Activated CD8-positive, alpha-beta memory T cell treated with anti-CD3 and anti-CD28 coated beads for 4 hours (primary cell): ENCODE results near the gene CPNE7.

Experiments
- DNase-seq, 2 donors: peaks; one replicate each; pipeline ENCODE4 v3.0.0-alpha.2; 2020; ENCODE audit warnings: low read depth in 2 of 2

Gene CPNE7

DNA sequence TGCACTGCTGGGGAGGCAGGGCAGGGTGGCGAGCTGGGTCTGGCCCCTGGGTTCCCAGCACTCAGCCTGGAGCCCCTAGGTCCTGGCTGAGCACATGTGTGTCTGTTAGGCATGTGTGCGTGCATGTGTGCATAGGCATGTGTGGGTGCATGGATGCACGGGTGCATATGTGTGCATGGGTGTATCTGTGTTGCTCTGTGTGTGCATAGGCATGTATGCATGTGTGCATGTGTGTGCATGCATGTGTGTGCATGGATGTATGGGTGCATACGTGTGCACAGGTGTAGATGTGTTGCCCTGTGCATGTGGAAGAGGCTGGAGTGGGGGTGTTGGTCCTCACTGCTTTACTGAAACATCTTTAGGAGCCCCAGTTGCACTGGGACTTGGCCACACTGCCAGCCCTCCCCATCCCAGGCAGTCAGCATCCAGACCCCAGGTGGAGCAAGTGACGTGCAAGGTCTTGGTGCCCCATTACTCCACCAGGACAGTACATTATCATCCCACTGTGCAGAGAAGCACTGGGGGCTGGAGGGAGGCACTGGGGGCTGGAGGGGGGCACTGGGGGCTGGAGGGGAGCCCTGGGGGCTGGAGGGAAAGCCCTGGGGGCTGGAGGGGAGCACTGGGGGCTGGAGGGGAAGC lies 27.5 kb downstream of the CPNE7 start:
- DNase-seq: no peak

DNA sequence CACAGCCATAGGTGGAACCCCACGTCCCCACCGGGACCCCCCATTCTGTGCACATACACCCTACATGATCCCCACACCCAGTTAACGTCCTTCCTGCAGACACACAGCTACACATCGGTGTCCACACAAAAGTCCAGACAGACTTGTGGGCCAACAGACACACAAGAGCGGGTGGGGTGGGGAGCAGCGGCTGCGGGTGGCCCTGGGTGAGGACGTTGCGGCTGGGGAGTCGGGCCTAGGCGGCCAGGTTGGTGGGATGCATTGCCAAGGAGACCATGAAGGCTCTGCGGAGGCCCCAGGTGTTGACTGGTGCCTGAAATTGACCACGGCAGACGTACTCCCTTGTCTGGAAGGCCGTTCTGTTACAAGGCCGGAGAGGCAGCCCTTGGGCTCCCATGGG lies 29.2 kb downstream of the CPNE7 start:
- no peak for DNase-seq

DNA sequence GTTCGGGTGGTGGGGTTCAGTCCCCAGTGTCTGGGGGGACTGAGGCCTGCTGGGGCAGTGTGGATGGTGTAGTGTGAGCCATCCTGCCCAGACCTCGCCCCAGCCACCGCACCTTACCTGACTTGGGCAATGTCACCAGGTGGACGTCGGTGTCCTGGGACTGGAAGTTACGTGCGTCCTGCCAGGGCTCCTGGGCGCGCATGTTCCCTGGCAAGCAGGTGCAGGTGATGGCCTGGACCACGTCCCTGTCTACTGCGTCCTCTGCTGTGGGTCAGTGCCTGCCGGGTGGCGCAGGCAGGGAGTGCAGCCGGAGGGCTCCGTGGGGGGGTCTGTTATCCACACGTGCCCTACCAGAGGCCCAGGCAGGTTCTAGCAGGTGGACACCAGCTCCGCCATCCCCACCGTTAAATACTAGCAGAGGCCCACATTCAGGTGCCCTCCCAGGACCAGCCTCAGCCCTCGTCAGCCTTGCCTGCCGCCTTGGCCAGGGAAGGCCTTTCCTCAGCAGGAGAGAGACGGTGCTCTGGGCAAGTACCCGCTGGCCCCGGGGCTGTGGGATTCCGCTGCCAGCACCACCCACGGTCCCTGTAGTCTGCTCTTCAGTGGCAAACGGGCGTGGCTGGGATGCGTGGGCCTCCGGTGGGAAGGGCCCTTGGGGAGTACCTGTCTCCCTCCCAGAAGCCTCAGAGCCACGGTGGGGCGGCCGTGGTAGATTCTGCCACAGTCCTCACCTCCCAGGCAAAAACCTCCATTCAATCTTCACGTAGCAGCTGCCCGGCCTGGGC lies 29.8 kb downstream of the CPNE7 start:
- no peak for DNase-seq

- DNase-seq: no peak
Observed at GRCh38 chr16:89606006-89606405, 30.4 kb downstream of the CPNE7 start.

GRCh38 chr16:89607453-89607852 lies 31.9 kb downstream of the CPNE7 start:
- DNase-seq: no peak

GRCh38 chr16:89607937-89608740 lies 32.6 kb downstream of the CPNE7 start:
- no peak for DNase-seq

DNA sequence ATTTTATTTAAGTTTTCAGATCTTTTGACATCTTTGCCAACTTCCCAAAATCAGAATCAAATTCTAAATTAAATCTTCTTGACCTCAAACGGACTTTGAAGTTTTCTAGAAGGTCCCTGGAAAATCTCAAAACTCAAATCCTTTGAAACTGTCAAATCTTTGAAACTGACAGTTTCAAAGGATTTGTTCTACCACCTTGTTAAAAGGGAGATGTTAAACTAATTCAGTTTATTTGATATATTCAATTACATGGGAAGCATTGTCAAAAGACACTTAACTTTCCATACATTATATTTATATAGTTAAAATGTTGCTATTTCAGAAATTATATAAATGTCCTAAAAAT lies 34.5 kb downstream of the CPNE7 start:
- no peak for DNase-seq

GRCh38 chr16:89612415-89613166 lies 37.0 kb downstream of the CPNE7 start:
- DNase-seq: no peak

DNA sequence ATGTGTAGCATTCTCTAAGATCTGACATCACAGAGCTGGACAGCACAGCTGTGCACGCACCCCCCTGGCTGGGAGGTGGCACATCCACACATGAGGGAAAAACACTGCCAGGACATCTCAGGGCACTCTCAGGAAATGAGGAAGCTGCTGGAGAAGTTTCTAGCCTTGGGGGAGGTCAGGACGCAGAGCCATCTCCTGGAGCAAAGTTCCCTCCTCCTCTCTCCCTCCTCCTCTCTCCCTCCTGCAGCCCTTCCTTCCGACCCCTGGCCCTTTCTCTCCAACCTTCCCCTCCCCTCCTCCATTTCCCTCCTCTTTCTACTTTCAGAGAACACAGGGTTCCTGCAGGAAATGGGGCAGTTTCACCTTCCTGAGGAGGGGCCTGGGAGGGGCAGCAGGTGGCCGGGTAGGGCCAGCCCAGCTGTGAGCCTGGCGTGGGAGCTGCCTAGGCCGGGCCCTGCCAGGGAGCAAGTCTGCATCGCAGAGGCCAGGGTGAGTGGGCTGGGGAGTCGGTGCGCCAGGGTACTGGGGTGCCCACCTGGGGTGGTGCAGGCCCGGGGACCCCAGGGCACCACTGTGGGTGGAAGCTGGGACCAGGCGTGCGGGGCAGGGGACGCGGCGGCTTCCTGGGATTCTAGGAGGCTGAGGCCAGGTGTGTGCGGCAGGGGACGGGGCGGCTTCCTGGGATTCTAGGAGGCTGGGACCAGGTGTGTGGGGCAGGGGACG lies 37.8 kb downstream of the CPNE7 start, which contains the start of gene DPEP1:
Gene DPEP1 (plus strand): TSS at position 412 of the 723 bp plus-strand sequence. CDS start 16,769 bp downstream, outside the sequence.
- no peak for DNase-seq

DNA sequence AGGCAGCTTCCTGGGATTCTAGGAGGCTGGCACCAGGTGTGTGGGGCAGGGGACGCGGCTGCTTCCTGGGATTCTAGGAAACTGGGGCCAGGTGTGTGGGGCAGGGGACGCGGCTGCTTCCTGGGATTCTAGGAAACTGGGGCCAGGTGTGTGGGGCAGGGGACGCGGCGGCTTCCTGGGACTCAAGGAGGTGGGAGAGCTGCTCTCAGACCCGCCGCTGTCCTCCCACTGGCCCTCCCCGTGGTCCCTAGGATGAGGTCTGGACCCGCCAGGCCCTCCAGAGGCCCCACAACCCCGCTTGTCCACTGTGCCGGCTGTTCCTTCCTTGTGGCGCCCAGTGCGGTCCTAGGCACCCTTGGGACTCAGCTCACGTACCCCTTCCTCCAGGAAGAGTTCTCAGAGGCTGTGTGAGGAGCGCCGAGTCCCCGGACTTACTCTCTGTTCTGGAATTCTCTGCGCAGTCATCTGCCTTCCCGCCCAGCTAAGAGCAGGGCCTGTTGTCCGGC lies 38.4 kb downstream of the CPNE7 start:
- DNase-seq: no peak

DNA sequence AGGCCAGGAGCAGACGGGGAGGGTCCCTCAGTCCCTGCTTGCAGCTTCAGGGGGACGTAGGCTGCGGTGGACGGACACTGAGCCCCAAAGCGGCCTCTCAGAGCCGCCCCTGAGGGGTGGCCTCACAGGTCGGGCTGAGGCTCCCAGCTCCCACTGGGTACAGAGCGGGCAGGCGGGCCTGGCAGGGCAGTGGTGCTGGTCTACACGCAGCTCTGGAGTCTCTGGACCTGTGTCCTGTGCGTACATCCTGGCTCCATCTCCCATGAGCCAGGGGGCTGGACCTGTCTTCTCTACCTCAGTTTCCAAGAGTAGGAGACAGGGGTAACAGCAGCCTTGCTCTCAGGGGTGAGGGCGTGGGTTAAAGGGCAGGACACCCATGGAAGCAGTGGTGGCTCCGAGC lies 39.6 kb downstream of the CPNE7 start:
- no peak for DNase-seq

GRCh38 chr16:89615596-89616090 lies 40.1 kb downstream of the CPNE7 start:
- DNase-seq: no peak

- no peak for DNase-seq
Observed at GRCh38 chr16:89616623-89617022, 41.1 kb downstream of the CPNE7 start.

DNA sequence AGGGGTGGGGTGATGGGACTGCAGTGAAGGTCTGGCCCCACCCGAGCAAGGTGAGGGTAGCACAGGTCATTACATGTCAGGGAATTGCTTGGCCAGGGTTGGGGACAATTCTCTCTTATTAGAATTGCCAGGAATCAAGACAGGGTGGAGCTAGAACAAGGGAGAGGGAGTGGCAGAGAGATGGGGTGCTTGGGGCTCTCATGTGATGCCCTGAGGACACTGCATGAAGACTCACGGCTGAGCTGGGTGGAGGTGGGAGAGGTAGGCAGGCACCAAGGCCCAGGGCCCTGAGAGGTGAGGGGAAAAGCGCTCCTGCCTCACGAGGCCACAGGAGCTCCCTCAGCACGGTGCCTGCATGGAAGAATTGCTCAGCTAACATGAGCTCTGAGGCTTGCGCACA lies 41.5 kb downstream of the CPNE7 start:
- no peak for DNase-seq

DNA sequence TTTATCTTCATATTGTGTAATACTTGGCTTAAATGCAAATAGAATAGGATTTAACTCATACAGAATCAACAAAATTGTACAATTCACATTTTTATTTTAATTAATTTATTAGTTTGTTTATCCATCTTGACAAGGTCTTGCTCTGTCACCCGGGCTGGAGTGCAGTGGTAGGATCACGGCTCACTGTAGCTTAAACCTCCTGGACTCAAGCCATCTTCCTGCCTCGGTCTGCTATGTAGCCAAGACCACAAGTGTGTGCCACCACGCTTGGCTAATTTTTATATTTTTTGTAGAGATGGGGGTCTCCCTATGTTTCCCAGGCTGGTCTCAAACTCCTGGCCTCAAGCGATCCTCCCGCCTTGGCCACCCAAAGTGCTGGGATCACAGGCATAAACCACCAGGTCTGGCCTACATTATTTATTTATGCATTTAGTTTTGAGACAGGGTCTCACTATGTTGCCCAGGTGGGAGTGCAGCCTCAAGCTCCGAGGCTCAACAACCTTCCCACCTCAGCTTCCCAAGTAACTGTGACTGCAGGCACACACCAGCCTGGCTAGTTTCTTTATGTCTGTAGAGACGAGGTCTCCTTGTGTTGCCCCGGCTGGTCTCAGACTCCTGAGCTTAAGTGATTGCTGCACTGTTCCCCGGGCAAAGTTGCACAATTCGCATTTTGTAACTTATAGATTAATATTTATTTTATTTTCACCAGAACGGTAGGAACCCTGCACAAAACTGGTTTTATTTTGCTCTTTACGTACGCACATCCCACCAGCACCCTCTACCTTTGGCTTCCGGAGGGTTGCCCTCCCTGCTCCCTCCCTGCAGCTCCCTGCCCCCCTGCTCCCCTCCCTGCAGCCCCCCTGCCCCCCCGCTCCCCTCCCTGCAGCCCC lies 42.8 kb downstream of the CPNE7 start:
- no peak for DNase-seq

GRCh38 chr16:89619840-89620239 lies 44.3 kb downstream of the CPNE7 start:
- no peak for DNase-seq

DNA sequence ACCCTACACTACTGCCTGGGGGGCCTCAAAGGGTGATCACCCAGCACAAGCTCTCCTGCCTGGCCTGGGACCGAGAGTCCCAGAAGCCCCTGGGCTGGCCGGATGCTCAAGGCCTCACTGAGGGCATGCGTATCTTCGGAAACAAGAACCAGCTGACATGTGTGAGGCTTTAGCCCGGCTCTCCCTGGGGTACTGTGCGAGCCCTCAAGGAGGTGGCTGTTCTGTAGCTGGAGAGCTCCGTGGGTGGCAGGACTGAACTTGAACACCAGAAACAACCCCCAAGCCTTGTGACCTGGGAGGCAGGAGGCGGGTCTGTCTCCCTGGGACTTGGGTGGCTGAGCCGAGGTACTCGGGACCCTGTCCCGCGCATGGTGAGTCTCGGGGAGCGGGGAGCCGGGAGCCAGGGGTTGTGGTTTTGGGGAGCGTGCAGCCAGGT lies 44.9 kb downstream of the CPNE7 start:
- no peak for DNase-seq

DNA sequence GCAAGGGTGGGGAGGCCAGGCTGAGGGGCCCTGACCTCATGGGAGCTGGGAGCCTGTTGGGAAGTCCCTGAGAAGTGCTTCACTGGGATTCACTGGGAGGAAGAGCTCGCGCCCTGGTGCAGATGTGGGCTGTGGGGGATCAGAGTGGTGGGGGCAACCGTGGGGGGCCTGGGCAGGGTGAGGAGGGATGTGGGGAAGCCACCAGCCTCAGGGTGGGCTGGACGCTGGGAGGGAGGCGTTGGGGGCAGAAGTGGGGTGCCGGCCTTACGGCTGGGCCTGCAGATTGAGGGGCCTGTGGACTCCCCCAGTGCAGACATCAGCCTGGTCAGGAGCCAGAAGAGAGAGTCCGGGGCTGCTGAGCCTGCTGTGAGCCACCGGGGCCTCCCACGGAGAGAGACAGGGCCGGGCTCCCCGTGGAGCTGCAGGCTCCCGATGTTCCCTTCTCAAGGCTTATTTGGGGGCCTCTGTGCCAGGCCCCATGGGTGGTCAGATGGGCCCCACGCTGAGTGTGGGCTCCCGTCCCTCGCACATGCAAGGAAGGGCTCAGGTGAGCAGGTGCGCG lies 45.7 kb downstream of the CPNE7 start:
- no peak for DNase-seq

DNA sequence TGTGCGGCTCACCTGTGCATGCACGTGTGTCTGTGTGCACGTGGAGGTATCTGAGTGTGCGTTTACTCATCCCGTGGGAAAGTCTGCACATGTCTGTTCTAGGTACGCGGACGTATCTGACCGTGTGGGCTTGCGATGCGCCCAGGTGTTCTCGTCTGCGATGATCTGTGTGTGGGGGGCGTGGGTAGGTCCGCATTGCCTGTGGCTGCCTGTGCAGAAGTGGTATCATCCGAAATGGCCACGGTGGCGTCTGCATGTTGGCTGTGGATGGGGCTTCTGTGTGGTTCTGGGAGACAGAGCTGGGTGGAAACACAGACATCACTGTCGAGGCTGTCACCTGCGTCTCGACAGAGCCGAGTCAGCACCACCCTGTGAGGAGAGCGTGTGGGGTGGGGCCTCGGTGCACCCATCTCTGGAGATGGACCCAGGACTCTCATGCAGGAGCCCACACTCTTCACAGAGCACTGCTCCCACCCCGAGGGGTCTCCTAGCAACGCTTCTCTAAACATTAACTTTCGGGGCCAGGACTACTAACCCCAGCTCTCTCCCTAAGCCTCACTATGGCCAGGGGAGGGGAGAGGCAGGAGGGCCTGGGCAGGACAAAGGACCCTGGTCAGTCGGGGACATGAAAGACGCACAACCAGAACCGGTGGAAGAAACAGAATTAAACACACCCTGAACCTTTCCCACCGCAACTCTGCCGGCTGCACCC lies 46.3 kb downstream of the CPNE7 start:
- DNase-seq: no peak
